ENCODE measurements around the gene TIMM44.

GRCh38 chr19:7981199-7981598 is 37.7 kb upstream of the TIMM44 start:
- TF ChIP-seq GATA2 (IDR thresholded peaks at IDR 0.05; ENCODE audit: low read depth, low read length) (no peak), GATA3 (IDR thresholded peaks at IDR 0.05; ENCODE audit: low read depth, low read length) (no peak)

All from SH-SY5Y (cell line).